HepG2 (cell line): ENCODE measurements around the gene TMEM225. TPM values are rescaled to one million over a fixed set of nuclear protein-coding genes. Genes with fewer than 3 reads are reported as not detected.

ENCODE experiments used
- ARNT ChIP-seq: fragments of 450-650 bp; IDR thresholded peaks from 2 replicates; pipeline ENCODE4 v1.6.1; 2017
- HNRNPLL ChIP-seq: fragments of 200-400 bp; formaldehyde crosslinking; IDR thresholded peaks from 2 replicates; pipeline ENCODE4 v1.6.1; 2017; ENCODE audit warnings: mild to moderate bottlenecking, low read depth, low read length; ENCODE audit not compliant: poor library complexity, severe bottlenecking
- RORA ChIP-seq: sonication (generic); formaldehyde crosslinking; IDR thresholded peaks from 2 replicates; pipeline ENCODE4 v1.5.0; 2020; ENCODE audit warnings: mild to moderate bottlenecking, missing genetic modification reagents, moderate library complexity
- SMYD3 ChIP-seq: sonication (generic); formaldehyde crosslinking; IDR thresholded peaks from 2 replicates; pipeline ENCODE4 v1.8.1; 2023; ENCODE audit warnings: mild to moderate bottlenecking, missing genetic modification reagents
- ZNF263 ChIP-seq: sonication (generic); formaldehyde crosslinking; IDR thresholded peaks from 2 replicates; pipeline ENCODE4 v1.4.0; 2020; ENCODE audit warnings: missing genetic modification reagents
- ZNF724P ChIP-seq: sonication (generic); formaldehyde crosslinking; IDR thresholded peaks from 2 replicates; pipeline ENCODE4 v1.8.0; 2022; ENCODE audit warnings: missing genetic modification reagents, borderline replicate concordance
- polyA plus RNA-seq, 8 experiments: library from polyadenylated mRNA; depleted of rRNA in 3 of 8; stranded (reverse) in 7 of 8; unstranded in 1 of 8; fragments of >200 nt; fragmentation: Illumina TruSeq in 4 of 8; extraction: Trizol in 4 of 8; gene quantifications; 2 replicates each; pipeline versions ENCODE4 v1.2.1 to v1.2.3, GENCODE V29; 2011 to 2016; ENCODE audit warnings: low read depth in 4 of 8, missing spikeins in 1 of 8, mixed read lengths in 1 of 8; ENCODE audit not compliant: insufficient read depth in 1 of 8
- total RNA-seq, 5 experiments: library from RNA; depleted of rRNA; stranded (reverse); fragments of >200 nt; fragmentation: Illumina TruSeq; extraction: Trizol; gene quantifications; 2 replicates each; pipeline ENCODE4 v1.2.3, GENCODE V29; 2016; ENCODE audit warnings: low read depth in 1 of 5

TMEM225 gene
- total and polyA plus RNA-seq, 2 of the 13 experiments (the other 11 are each of a cell fraction or from before 2014, with no cell fraction given), result not detected

DNA sequence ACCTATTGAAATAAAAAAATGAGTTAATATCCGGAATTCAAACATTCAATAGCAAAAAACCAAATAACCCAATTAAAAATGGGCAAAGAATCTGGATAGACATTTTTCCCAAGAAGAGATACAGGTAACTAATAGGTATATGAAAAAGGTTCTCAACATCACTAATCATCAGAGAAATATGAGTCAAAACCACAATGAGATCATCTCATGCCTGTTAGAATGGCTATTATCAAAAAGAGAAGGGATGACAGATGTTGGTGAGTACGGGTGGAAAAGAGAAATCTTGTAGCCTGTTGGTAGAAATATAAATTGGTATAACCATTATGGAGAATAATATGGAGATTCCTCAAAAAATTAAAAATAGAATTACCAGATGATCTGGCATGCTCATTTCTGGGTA is 52.4 kb downstream of the TMEM225 start (continued):
- TF ChIP-seq ZNF724P (CRISPR knock-in tag), result no peak
- no peak for TF ChIP-seq RORA (CRISPR knock-in tag)
- TF ChIP-seq HNRNPLL, result no peak
- TF ChIP-seq ARNT, result no peak
- no peak for TF ChIP-seq ZNF263 (CRISPR knock-in tag)
- TF ChIP-seq SMYD3, result no peak

Other genes with a start within 250 kb of the TMEM225 start
- 0.07 TPM in 1 of 2 replicates, not detected in the other for gene SCN3B, start 231.0 kb downstream of the TMEM225 start, total RNA-seq (2016; rRNA removed; fragmentation: Illumina TruSeq; extraction: Trizol)
- 0.05 and 0.11 TPM in 2 replicates for gene SCN3B, start 231.0 kb downstream of the TMEM225 start, polyA plus RNA-seq (2011; rRNA removed)
- gene ZNF202, start 144.0 kb downstream of the TMEM225 start, total RNA-seq (2016; rRNA removed; fragmentation: Illumina TruSeq; extraction: Trizol), result 7.0 and 7.7 TPM in 2 replicates
- gene ZNF202, start 144.0 kb downstream of the TMEM225 start, polyA plus RNA-seq (2011; rRNA removed), result 7.9 and 8.9 TPM in 2 replicates
- not detected in 2 replicates for gene OR6X1, start 131.2 kb downstream of the TMEM225 start, total RNA-seq (2016; rRNA removed; fragmentation: Illumina TruSeq; extraction: Trizol)
- gene OR6X1, start 131.2 kb downstream of the TMEM225 start, polyA plus RNA-seq (2011; rRNA removed), result not detected in 2 replicates
- not detected in 2 replicates for gene OR6M1, start 79.3 kb downstream of the TMEM225 start, total RNA-seq (2016; rRNA removed; fragmentation: Illumina TruSeq; extraction: Trizol)
- not detected in 2 replicates for gene OR6M1, start 79.3 kb downstream of the TMEM225 start, polyA plus RNA-seq (2011; rRNA removed)
- not detected in 2 replicates for gene OR8D4, start 16.5 kb upstream of the TMEM225 start, total RNA-seq (2016; rRNA removed; fragmentation: Illumina TruSeq; extraction: Trizol)
- not detected in 2 replicates for gene OR8D4, start 16.5 kb upstream of the TMEM225 start, polyA plus RNA-seq (2011; rRNA removed)
- not detected in 2 replicates for gene OR4D5, start 53.9 kb upstream of the TMEM225 start, total RNA-seq (2016; rRNA removed; fragmentation: Illumina TruSeq; extraction: Trizol)
- gene OR4D5, start 53.9 kb upstream of the TMEM225 start, polyA plus RNA-seq (2011; rRNA removed), result not detected in 2 replicates
- not detected in 2 replicates for gene OR6T1, start 58.2 kb upstream of the TMEM225 start, total RNA-seq (2016; rRNA removed; fragmentation: Illumina TruSeq; extraction: Trizol)
- gene OR6T1, start 58.2 kb upstream of the TMEM225 start, polyA plus RNA-seq (2011; rRNA removed), result not detected in 2 replicates
- not detected in 2 replicates for gene OR10S1, start 92.1 kb upstream of the TMEM225 start, total RNA-seq (2016; rRNA removed; fragmentation: Illumina TruSeq; extraction: Trizol)
- gene OR10S1, start 92.1 kb upstream of the TMEM225 start, polyA plus RNA-seq (2011; rRNA removed), result not detected in 2 replicates
- not detected in 2 replicates for gene OR10G6, start 109.5 kb upstream of the TMEM225 start, total RNA-seq (2016; rRNA removed; fragmentation: Illumina TruSeq; extraction: Trizol)
- gene OR10G6, start 109.5 kb upstream of the TMEM225 start, polyA plus RNA-seq (2011; rRNA removed), result not detected in 2 replicates
- gene OR10G4, start 127.3 kb upstream of the TMEM225 start, total RNA-seq (2016; rRNA removed; fragmentation: Illumina TruSeq; extraction: Trizol), result not detected in 2 replicates
- gene OR10G4, start 127.3 kb upstream of the TMEM225 start, polyA plus RNA-seq (2011; rRNA removed), result not detected in 2 replicates
- not detected in 2 replicates for gene OR10G9, start 137.3 kb upstream of the TMEM225 start, total RNA-seq (2016; rRNA removed; fragmentation: Illumina TruSeq; extraction: Trizol)
- gene OR10G9, start 137.3 kb upstream of the TMEM225 start, polyA plus RNA-seq (2011; rRNA removed), result not detected in 2 replicates
- not detected in 2 replicates for gene OR10G8, start 141.1 kb upstream of the TMEM225 start, total RNA-seq (2016; rRNA removed; fragmentation: Illumina TruSeq; extraction: Trizol)
- not detected in 2 replicates for gene OR10G8, start 141.1 kb upstream of the TMEM225 start, polyA plus RNA-seq (2011; rRNA removed)
- not detected in 2 replicates for gene OR10G7, start 155.7 kb upstream of the TMEM225 start, total RNA-seq (2016; rRNA removed; fragmentation: Illumina TruSeq; extraction: Trizol)
- gene OR10G7, start 155.7 kb upstream of the TMEM225 start, polyA plus RNA-seq (2011; rRNA removed), result not detected in 2 replicates
- gene VWA5A, start 229.8 kb upstream of the TMEM225 start, total RNA-seq (2016; rRNA removed; fragmentation: Illumina TruSeq; extraction: Trizol), result 1.3 and 1.4 TPM in 2 replicates
- 1.6 and 1.8 TPM in 2 replicates for gene VWA5A, start 229.8 kb upstream of the TMEM225 start, polyA plus RNA-seq (2011; rRNA removed)